T-helper 22 cell (primary cell): ENCODE data around the gene ATP2B2.

ENCODE experiments used
- DNase-seq: peaks from one replicate; pipeline ENCODE4 v3.0.0-alpha.2; 2020; ENCODE audit warnings: low read depth

The ATP2B2 gene

GRCh38 chr3:10358309-10358980 lies 146.9 kb downstream of the ATP2B2 start:
- DNase-seq: no peak

GRCh38 chr3:10357592-10358308 lies 147.6 kb downstream of the ATP2B2 start:
- DNase-seq: no peak

- DNase-seq: no peak
These were observed 148.3 kb downstream of the ATP2B2 start for GRCh38 chr3:10357095-10357494.

GRCh38 chr3:10356461-10356981 lies 148.9 kb downstream of the ATP2B2 start:
- DNase-seq: no peak

GRCh38 chr3:10354361-10355015 lies 150.9 kb downstream of the ATP2B2 start:
- DNase-seq: no peak

- DNase-seq: no peak
These were observed 151.6 kb downstream of the ATP2B2 start for GRCh38 chr3:10353661-10354360.

- DNase-seq: no peak
These were observed 152.2 kb downstream of the ATP2B2 start for GRCh38 chr3:10353160-10353559.

- DNase-seq: no peak
These were observed 153.1 kb downstream of the ATP2B2 start for GRCh38 chr3:10352146-10352911.

GRCh38 chr3:10351013-10351735 lies 154.2 kb downstream of the ATP2B2 start:
- no peak for DNase-seq

- DNase-seq: no peak
These were observed 154.9 kb downstream of the ATP2B2 start for GRCh38 chr3:10350324-10350985.

GRCh38 chr3:10349801-10350200 lies 155.6 kb downstream of the ATP2B2 start:
- DNase-seq: no peak

GRCh38 chr3:10348404-10348721 lies 157.0 kb downstream of the ATP2B2 start:
- no peak for DNase-seq

- no peak for DNase-seq
These were observed 157.6 kb downstream of the ATP2B2 start for GRCh38 chr3:10347648-10348403.

- no peak for DNase-seq
These were observed 159.5 kb downstream of the ATP2B2 start for GRCh38 chr3:10345911-10346310.

GRCh38 chr3:10344944-10345575 lies 160.3 kb downstream of the ATP2B2 start:
- DNase-seq: no peak

- DNase-seq: no peak
These were observed 161.0 kb downstream of the ATP2B2 start for GRCh38 chr3:10344147-10344943.

GRCh38 chr3:10343526-10343925 lies 161.9 kb downstream of the ATP2B2 start:
- no peak for DNase-seq

- no peak for DNase-seq
These were observed 162.6 kb downstream of the ATP2B2 start for GRCh38 chr3:10342781-10343180.
